HG03432 (cell line): ENCODE data around the gene LRRC4.

Experiments
- ATAC-seq: cut with Tn5 transposase; IDR thresholded peaks from one replicate; pipeline ENCODE4 v1.9.1; 2021; ENCODE audit warnings: mild to moderate bottlenecking, moderate library complexity; ENCODE audit not compliant: unreplicated experiment

LRRC4 gene

GRCh38 chr7:128060018-128060417 is 28.8 kb upstream of the LRRC4 start:
- ATAC-seq: no peak

- ATAC-seq: no peak
These were observed 28.1 kb upstream of the LRRC4 start for GRCh38 chr7:128059143-128059988.

DNA sequence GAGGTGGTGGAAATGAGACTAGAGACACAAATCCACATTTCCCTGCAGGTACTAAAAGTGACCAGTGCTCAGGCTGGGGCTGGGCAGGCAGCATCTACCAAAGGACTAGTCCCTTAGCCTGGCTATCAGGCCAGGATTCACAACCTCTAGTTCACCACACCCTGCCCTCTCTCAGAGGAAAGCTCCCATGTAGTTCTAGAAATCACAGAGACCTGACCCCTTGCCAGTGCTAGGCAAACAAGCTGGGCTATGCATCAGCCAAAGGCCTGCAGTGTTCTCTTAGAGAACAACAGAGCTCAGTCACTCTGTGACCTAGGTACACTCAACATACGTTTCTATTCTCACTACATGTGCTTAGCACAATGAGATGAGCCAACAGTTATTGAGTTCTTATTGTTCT is 26.7 kb upstream of the LRRC4 start:
- no peak for ATAC-seq

DNA sequence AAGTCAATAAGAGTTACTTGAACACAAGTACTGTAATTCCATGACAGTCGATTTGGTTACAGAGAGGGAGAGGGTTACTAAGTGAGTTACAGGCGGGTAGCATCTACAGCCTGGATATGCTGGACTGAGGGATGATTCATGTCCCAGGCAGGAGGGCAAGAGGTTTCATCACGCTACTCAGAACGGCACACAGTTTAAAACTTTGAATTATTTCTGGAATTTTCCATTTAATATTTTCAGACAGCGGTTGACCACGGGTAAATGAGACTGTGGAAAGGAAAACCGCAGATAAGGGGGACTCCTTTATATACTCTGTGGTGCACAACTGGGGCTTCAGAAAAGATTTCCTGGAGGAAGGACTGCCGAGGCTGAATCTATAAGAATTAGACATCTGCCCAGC is 25.7 kb upstream of the LRRC4 start:
- no peak for ATAC-seq

GRCh38 chr7:128055637-128056036 is 24.4 kb upstream of the LRRC4 start:
- ATAC-seq: no peak

GRCh38 chr7:128054511-128054910 is 23.3 kb upstream of the LRRC4 start:
- no peak for ATAC-seq

DNA sequence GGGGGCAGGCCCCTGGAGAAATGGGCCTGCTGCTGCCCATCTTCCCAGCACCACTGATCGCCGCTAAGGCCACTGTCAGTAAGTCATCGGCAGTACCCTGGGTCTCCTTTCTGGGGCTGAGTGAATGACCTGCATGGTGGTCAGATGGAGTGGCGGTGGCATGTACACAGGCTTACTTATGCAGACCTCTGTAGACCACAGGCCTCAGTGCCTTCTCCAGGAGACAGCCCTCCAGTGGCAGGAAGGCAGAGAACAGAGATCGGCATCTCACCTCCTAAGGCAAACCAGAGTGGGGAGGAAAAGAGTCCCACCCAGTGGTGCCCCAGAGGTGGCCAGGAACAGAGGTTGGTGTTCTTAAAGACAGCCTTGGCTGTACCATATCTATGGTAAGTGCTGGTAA is 22.8 kb upstream of the LRRC4 start:
- no peak for ATAC-seq

GRCh38 chr7:128053023-128053422 is 21.8 kb upstream of the LRRC4 start:
- ATAC-seq: no peak

DNA sequence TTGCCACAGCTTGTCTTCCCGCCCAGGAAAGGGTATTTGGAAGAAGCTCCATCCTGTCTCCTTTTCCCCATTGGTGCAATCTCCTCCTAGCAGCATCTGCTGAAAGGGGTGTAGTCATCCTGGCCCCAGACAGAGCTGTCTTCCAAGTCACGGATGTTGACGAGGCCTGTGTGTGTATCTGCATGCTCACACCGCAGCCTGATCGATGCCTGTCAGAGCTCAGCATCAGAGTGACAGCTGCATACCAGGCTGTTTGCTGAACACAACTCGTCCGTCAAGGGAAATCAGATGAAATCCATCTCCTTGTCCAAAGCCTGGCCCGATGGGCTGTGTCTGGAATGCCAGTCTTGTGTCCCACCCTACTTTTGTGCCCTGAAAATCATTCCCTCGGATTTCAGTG is 21.2 kb upstream of the LRRC4 start:
- no peak for ATAC-seq

DNA sequence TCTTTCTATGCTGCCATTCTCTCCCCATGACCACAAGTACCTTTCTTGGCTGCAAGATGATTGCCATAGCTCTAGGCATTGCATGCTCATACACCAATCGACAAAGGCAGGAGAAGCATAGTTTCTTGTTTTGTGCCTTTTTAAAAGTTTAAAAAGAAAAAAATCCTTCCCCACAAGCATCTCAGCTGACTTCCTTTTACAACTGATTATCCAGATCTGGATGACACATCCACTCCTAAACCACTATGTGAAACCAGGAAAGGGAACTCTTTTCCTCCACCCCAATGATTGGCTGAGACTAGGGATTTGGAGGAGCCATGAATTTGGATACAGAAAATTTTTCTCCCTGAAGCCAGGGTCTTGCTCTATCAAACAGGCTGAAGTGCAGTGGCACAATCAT is 14.5 kb upstream of the LRRC4 start:
- no peak for ATAC-seq

DNA sequence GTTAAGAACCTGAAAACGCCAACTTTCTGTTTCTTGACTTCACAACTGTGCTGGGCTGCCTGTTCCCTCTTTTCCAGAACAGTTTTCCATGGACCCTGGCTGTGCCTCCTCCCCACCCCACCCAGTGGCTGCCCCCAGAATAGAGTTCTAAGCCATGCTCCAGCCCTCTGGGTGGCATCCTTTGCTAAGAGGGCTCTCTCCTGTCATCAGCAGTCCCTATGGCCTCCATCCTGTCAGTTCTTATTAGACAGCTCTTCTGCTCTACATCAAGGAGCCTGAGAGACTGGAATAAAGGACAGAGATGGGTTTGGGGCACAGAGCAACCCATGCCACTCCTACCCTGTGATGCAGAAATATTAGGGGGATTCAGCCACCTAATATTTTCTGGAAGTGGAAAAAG is 13.9 kb upstream of the LRRC4 start:
- ATAC-seq: no peak

- ATAC-seq: no peak
These were observed 12.8 kb upstream of the LRRC4 start for GRCh38 chr7:128044064-128044463.

DNA sequence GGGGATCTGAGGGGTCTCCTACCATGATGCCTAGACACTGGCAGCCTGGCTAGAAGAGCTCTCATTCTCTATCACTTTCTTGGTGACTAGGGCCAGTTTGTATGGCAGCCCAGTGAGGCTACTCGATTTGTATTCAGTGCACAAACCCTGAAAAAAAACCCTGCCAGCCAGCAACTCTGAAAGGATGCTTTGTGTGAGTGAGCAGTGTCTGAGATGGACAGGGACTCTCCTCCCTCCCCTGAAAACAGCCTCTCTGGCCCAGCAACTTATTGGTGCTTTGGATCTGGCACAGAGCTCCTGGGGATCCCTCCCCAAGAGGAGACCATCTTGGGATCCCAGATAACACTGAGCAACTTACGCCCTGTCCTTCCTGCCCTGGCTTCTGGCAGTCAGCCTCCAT is 10.8 kb upstream of the LRRC4 start:
- ATAC-seq: no peak

- no peak for ATAC-seq
These were observed 10.0 kb upstream of the LRRC4 start for GRCh38 chr7:128041203-128041602.

DNA sequence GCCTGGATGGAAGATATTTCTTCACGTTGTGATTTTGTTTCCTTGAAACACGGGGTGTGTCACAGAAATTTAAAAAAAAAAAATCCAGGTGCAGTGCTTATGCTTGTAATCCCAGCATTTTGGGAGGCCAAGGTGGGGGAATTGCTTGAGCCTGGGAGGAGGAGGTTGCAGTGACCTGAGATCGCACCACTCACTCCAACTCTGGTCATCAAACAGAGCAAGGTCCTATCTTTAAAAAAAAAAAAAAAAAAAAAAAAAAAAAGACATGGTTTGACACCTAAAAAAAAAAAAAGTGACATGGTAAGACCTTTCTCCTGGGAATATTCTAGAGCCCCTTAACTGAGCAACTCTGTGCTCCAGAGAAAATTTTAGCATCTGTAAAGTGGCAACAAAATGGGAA is 9.0 kb upstream of the LRRC4 start:
- no peak for ATAC-seq

- no peak for ATAC-seq
These were observed 8.3 kb upstream of the LRRC4 start for GRCh38 chr7:128039544-128039953.

DNA sequence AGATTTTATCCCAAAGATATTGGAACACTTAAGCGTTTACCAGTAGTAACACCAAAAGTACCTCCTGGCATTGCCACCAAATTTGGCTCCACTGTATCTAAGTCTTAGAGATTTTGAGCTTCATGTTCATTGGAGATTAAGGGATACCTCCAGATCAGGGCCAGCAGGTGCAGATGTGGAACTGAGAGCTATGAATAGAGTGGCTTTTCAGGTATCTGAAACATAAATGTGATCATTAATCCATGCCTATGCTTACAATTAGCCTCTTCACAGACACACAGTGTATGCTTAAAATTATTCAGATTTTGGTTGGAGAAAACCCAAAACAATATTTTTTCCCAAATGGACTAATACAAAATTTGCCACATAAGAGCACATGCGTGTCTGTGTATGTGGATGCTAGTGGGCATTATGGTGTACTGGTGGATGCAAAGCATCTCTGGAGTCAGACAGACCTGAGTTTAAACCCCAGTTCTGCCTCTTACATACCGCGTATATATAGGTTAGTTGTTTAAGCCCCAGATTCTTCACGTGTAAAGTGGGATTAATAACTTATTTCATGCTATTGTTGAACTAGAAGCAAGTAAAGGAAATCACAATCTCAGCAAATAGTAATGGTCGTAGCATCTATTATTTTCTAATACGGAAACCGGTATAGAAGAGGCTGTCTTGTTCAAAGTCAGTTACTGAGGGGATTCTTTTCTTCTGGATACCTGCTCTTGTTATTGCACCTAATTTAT is 6.8 kb upstream of the LRRC4 start:
- no peak for ATAC-seq

DNA sequence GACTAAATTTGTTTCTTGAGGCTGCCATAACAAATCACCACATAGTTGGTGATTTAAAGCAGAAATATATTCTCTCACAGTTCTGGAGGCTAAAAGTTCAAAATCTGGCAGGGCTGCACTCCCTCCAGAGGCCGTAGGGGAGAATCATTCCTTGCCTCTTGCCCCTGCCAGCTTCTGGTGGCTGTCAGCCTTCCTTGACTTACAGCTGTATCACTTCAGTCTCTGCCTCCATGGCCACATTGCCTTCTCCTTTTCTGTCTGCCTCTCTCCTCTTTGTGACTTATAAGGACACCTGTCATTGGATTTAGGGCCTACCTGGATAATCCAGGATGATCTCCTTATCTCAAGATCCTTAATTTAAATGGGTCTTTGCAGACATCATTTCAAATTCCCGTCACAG is 5.8 kb upstream of the LRRC4 start:
- peak; percentile 12 for ATAC-seq

- peak; percentile 50 for ATAC-seq
These were observed 5.1 kb upstream of the LRRC4 start for GRCh38 chr7:128036226-128036940.

GRCh38 chr7:128035712-128036111 is 4.5 kb upstream of the LRRC4 start:
- ATAC-seq: no peak

DNA sequence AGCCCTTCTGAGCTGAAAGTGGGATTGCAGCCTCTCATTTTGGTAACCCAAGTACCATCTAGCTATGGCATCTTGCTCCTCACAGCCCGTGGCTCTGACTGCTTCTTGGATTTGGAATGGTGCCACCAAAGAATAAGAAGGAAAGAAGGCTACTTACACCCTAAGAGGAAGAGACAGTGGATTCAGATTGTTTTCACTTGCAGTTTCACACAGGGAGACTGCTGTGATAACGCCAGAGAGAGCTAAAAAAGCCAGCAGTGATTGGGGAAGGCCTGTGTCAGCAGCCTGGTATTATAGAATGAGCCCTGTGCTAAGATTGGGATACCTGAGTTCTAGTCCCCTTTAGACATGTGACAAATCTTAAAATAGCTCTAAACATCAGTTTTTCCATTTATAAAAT is 3.6 kb upstream of the LRRC4 start:
- no peak for ATAC-seq

- no peak for ATAC-seq
These were observed 2.0 kb upstream of the LRRC4 start for GRCh38 chr7:128033246-128033645.
